Measurements from ENCODE around the gene MCOLN1. TPM values are rescaled to one million over a fixed set of nuclear protein-coding genes. Genes with fewer than 3 reads are reported as not detected.

MCOLN1 gene
- polyA plus RNA-seq, 1 experiment: 12.8 TPM

DNA sequence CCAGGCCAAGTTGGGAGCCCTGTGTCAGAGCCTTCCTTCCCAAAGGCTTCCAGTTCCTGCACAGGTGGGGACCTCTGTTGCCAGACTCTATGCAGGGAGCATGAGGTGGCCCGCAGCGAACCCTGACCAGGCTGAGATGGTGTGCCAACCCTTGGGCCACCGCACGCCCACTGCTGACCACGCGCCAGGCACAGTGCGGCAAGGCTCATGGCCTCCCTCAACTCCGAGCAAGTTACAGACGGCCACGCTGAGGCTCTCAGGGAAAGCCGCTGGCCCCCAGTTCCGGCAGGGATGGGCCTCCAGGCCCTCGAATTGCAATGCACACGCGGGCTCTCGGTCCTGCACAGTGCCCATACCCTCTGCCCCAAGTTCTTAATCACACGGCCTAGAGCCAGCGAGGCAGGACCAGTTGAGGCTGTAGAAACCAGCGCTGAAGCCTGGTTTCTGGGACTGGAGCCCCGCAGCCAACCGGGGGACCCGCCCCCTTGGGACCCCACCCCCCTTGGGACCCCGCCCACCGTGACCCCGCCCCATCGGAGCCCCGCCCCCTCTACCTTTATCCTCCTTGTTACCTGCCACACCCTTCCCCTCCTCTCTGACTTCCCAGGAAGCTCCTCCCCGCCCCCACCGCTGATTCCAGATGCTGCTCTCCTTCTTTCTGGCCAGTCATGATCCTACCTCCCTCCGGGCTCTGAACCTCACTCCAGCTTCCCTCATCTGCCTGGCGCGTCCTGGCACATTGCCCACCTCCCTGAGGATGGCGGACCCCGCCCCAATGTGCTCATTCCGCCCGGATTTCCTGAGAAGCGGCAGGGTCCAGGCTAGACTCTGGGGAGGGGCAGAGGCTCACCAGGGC is 39.6 kb upstream of the MCOLN1 start:
- POLR2A ChIA-PET: no interaction called here
- DNase-seq (ENCODE audit: low read depth, low spot score): no peak

DNA sequence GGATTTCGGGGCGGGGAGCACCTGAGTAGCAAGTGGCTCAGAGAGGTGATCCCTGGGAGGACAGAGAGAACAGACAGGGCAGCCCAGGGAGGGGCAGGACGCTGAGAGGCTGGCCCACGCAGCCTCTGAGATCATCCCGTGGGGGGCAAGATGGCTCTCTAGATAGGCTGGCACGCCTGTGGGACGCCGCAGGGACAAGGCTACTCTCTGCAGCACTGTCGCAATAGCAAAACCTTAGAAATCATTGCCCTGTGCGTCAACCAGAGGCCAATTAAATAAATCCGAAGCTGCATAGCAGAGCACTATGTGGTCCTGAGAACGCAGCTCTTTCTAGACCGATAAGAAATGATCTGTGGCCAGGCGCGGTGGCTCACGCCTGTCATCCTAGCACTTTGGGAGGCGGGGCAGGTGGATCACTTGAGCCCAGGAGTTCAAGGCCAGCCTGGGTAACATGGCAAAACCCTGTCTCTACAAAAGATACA is 38.7 kb upstream of the MCOLN1 start:
- no peak for DNase-seq (ENCODE audit: low read depth, low spot score)
- CTCF ChIA-PET: interaction anchor here (1.0 kb wide), 1 partner anchor 1097 kb away, joined by 3 read pairs; no protein-coding TSS in a partner anchor
- H3K9me3 ChIP-seq (ENCODE audit: control insufficient read depth, insufficient read depth, low read length): peaks cover 11% of the 10 kb centered on the region
- H3K27ac ChIP-seq (ENCODE audit: low read depth, low read length): no peak overlapping the region
- H3K27me3 ChIP-seq (ENCODE audit: control insufficient read depth, insufficient read depth, low read length): peaks cover 6% of the 10 kb centered on the region
- TF ChIP-seq, protein P1, sequence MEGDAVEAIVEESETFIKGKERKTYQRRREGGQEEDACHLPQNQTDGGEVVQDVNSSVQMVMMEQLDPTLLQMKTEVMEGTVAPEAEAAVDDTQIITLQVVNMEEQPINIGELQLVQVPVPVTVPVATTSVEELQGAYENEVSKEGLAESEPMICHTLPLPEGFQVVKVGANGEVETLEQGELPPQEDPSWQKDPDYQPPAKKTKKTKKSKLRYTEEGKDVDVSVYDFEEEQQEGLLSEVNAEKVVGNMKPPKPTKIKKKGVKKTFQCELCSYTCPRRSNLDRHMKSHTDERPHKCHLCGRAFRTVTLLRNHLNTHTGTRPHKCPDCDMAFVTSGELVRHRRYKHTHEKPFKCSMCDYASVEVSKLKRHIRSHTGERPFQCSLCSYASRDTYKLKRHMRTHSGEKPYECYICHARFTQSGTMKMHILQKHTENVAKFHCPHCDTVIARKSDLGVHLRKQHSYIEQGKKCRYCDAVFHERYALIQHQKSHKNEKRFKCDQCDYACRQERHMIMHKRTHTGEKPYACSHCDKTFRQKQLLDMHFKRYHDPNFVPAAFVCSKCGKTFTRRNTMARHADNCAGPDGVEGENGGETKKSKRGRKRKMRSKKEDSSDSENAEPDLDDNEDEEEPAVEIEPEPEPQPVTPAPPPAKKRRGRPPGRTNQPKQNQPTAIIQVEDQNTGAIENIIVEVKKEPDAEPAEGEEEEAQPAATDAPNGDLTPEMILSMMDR (IDR thresholded peaks at IDR 0.05; ENCODE audit: low read depth, low read length): no peak
- POLR2A ChIA-PET: no interaction called here
- H3K4me3 ChIP-seq (ENCODE audit: low read depth, low read length): no peak overlapping the region

More for the DNA sequence above, 39.6 kb upstream of the MCOLN1 start:
- peaks cover 6% of the 10 kb centered on the region for H3K27me3 ChIP-seq (ENCODE audit: control insufficient read depth, insufficient read depth, low read length)
- CTCF ChIA-PET: no interaction called here
- TF ChIP-seq, protein P1 (IDR thresholded peaks at IDR 0.05; ENCODE audit: low read depth, low read length): no peak
- no peak overlapping the region for H3K27ac ChIP-seq (ENCODE audit: low read depth, low read length)
- no peak overlapping the region for H3K4me3 ChIP-seq (ENCODE audit: low read depth, low read length)
- peaks cover 11% of the 10 kb centered on the region for H3K9me3 ChIP-seq (ENCODE audit: control insufficient read depth, insufficient read depth, low read length)

DNA sequence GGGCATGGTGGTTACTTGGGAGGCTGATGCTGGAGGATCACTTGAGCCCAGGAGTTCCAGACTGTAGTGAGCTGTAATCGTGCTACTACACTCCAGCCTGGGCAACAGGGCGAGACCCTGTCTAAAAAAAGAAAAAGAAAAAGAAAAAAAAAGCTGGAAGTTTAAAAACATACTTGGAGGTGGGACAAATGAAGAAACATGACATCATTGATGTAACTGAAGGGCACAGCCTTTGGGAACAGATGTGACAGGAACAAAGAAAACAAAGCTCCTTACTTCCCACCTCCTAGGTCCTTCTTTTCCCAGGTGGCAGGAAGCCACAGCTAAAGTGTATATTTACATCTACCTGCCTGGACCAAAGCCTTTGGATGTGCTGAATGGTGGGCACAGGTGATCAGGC is 35.5 kb upstream of the MCOLN1 start:
- ChIA-PET CTCF (no interaction called here), POLR2A (no interaction called here)
- Histone ChIP-seq H3K4me3 (ENCODE audit: low read depth, low read length) (no peak overlapping the region), H3K27me3 (ENCODE audit: control insufficient read depth, insufficient read depth, low read length) (peaks cover 2% of the 10 kb centered on the region), H3K27ac (ENCODE audit: low read depth, low read length) (no peak overlapping the region), H3K9me3 (ENCODE audit: control insufficient read depth, insufficient read depth, low read length) (peaks cover 6% of the 10 kb centered on the region; the same call in 1 of the 2 replicates)
- DNase-seq (ENCODE audit: low read depth, low spot score): no peak
- TF ChIP-seq, protein P1 (IDR thresholded peaks at IDR 0.05; ENCODE audit: low read depth, low read length): no peak

DNA sequence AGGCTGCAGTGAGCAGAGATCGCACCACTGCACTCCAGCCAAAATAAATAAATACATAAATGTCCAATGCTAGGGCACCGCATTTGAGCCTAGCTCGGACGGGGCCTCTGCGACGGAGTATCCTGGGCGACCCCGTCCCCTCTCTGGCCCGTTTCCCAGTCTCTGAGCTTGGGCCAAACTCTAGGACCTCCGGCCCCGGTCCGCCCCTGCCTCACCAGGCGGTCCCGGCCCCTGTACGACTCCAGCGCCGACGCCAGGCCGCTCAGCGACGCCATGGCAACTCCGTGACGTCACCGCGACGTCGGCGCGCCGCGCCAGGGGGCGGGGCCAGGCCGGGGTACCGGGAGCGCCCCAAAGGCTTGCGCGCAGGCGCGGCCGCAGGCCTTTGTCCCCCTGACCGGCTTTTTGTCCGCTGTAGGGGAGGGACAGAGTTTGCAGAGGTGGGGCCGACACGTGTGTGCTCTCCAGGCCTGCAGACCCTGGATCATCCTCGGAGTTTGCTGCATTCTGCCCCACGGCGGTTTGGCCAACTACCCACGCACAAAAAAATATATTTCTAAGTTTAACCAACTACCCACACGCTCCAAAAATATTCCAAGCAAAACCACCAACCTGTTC is 33.6 kb upstream of the MCOLN1 start, which contains the start of gene PEX11G:
TSS of gene PEX11G (minus strand) at position 300 of the 618 bp plus-strand sequence. CDS start at position 275, 25 bp downstream.
- peaks cover 2% of the 10 kb centered on the region for H3K27me3 ChIP-seq (ENCODE audit: control insufficient read depth, insufficient read depth, low read length)
- H3K27ac ChIP-seq (ENCODE audit: low read depth, low read length): peak within 1 kb of the TSS; percentile 58
- no peaks in the 10 kb centered on the region for H3K9me3 ChIP-seq (ENCODE audit: control insufficient read depth, insufficient read depth, low read length)
- DNase-seq (ENCODE audit: low read depth, low spot score): peak; percentile 38
- POLR2A ChIA-PET: no interaction called here
- TF ChIP-seq, protein P1 (IDR thresholded peaks at IDR 0.05; ENCODE audit: low read depth, low read length): no peak
- H3K4me3 ChIP-seq (ENCODE audit: low read depth, low read length): peak within 1 kb of the TSS; percentile 73
- CTCF ChIA-PET: no interaction called here
